Neural progenitor cell (in vitro differentiated cells): ENCODE measurements around the gene HOXA5. TPM values are rescaled to one million over a fixed set of nuclear protein-coding genes. Genes with fewer than 3 reads are reported as not detected.

ENCODE experiments used
- DNase-seq: peaks from one replicate; pipeline ENCODE4 v3.0.0-alpha.2; 2016; ENCODE audit warnings: low spot score
- H2AFZ ChIP-seq: fragments of 200-600 bp; sonication (generic); replicated peaks from 2 replicates; pipeline ENCODE4 v1.6.1; 2016; ENCODE audit warnings: antibody characterized with exemption
- H3F3A ChIP-seq: fragments of 200-600 bp; sonication (generic); 2 replicates; pipeline ENCODE4 v1.6.1; 2016; ENCODE audit warnings: antibody characterized with exemption, low read depth
- H3K27ac ChIP-seq: fragments of 200-600 bp; sonication (generic); 2 replicates; pipeline ENCODE4 v1.5.1; 2016; ENCODE audit warnings: mild to moderate bottlenecking
- H3K27me3 ChIP-seq: fragments of 200-600 bp; sonication (generic); 2 replicates; pipeline ENCODE4 v1.6.1; 2016; ENCODE audit warnings: mild to moderate bottlenecking, moderate library complexity
- H3K36me3 ChIP-seq: fragments of 200-600 bp; sonication (generic); 2 replicates; pipeline ENCODE4 v1.5.1; 2016
- H3K4me1 ChIP-seq: fragments of 200-600 bp; sonication (generic); 2 replicates; pipeline ENCODE4 v1.6.1; 2016; ENCODE audit warnings: mixed run types
- H3K4me2 ChIP-seq: fragments of 200-600 bp; sonication (generic); 2 replicates; pipeline ENCODE4 v1.6.1; 2016
- H3K4me3 ChIP-seq: fragments of 200-600 bp; sonication (generic); 2 replicates; pipeline ENCODE4 v1.5.1; 2016
- H3K79me2 ChIP-seq: fragments of 200-600 bp; sonication (generic); 2 replicates; pipeline ENCODE4 v1.6.1; 2016; ENCODE audit warnings: low read depth
- H3K9ac ChIP-seq: fragments of 200-600 bp; sonication (generic); 2 replicates; pipeline ENCODE4 v1.6.1; 2016
- H3K9me3 ChIP-seq: fragments of 200-600 bp; sonication (generic); 2 replicates; pipeline ENCODE4 v1.5.1; 2016; ENCODE audit warnings: low read depth
- H4K20me1 ChIP-seq: fragments of 200-600 bp; sonication (generic); 2 replicates; pipeline ENCODE4 v1.6.1; 2016; ENCODE audit warnings: low read depth
- H3K27ac Mint-ChIP-seq: 3 replicates; pipeline ENCODE4 v1.8.0; 2021; ENCODE audit warnings: mixed read lengths
- H3K27me3 Mint-ChIP-seq: 2 replicates; pipeline ENCODE4 v1.8.0; 2022; ENCODE audit warnings: low read depth, mild to moderate bottlenecking, inconsistent platforms, moderate library complexity, mixed read lengths; ENCODE audit not compliant: insufficient read depth
- H3K36me3 Mint-ChIP-seq: 3 replicates; pipeline ENCODE4 v1.8.0; 2021; ENCODE audit warnings: mixed read lengths
- H3K4me1 Mint-ChIP-seq: 3 replicates; pipeline ENCODE4 v1.8.0; 2021; ENCODE audit warnings: mixed read lengths
- H3K4me3 Mint-ChIP-seq: 3 replicates; pipeline ENCODE4 v1.8.0; 2021; ENCODE audit warnings: mild to moderate bottlenecking, moderate library complexity, mixed read lengths
- H3K9me3 Mint-ChIP-seq: 3 replicates; pipeline ENCODE4 v1.8.0; 2020; ENCODE audit warnings: mixed read lengths
- CTCF ChIP-seq: fragments of 200-600 bp; sonication (generic); IDR thresholded peaks from 2 replicates; pipeline ENCODE4 v1.5.1; 2017; ENCODE audit warnings: antibody characterized with exemption, mild to moderate bottlenecking
- EZH2 ChIP-seq: fragments of 200-600 bp; sonication (generic); IDR thresholded peaks from 2 replicates; pipeline ENCODE4 v1.6.1; 2017; ENCODE audit warnings: antibody characterized with exemption, mild to moderate bottlenecking, moderate library complexity
- EZH2phosphoT487 ChIP-seq: fragments of 200-600 bp; sonication (generic); IDR thresholded peaks from 2 replicates; pipeline ENCODE4 v1.6.1; 2017; ENCODE audit warnings: antibody characterized with exemption
- total RNA-seq: library from RNA; depleted of rRNA; stranded (reverse); fragments of >200 nt; gene quantifications from 2 replicates; pipeline ENCODE4 v1.2.3, GENCODE V29; 2015; ENCODE audit warnings: low replicate concordance

The HOXA5 gene
- total RNA-seq, 1 donor from 2014 or later, result not detected

GRCh38 chr7:27179030-27179429, 35.5 kb upstream of the HOXA5 start:
- Histone ChIP-seq H3K27ac (no peak overlapping the region), H3K36me3 (no peaks in the 10 kb centered on the region), H4K20me1 (peaks cover 100% of the 10 kb centered on the region), H3K79me2 (no peaks in the 10 kb centered on the region), H2AFZ (no peak overlapping the region), H3K9ac (no peak overlapping the region), H3F3A (peaks cover 15% of the 10 kb centered on the region), H3K4me3 (no peak overlapping the region), H3K4me1 (peaks cover 14% of the 10 kb centered on the region), H3K27me3 (peaks cover 100% of the 10 kb centered on the region), H3K9me3 (no peaks in the 10 kb centered on the region), H3K4me2 (no peak overlapping the region)
- no peak overlapping the region for H3K27ac Mint-ChIP-seq
- TF ChIP-seq CTCF (no peak), EZH2phosphoT487 (peak; percentile 35), EZH2 (peak; percentile 72)
- peaks cover 95% of the 10 kb centered on the region for H3K27me3 Mint-ChIP-seq
- H3K36me3 Mint-ChIP-seq, result no peaks in the 10 kb centered on the region
- H3K4me3 Mint-ChIP-seq, result peak overlapping the region; percentile 5
- no peak for DNase-seq
- peaks cover 18% of the 10 kb centered on the region for H3K9me3 Mint-ChIP-seq
- peaks cover 8% of the 10 kb centered on the region for H3K4me1 Mint-ChIP-seq

GRCh38 chr7:27178366-27178765, 34.9 kb upstream of the HOXA5 start:
- Mint-ChIP-seq H3K4me1 (peaks cover 4% of the 10 kb centered on the region), H3K27me3 (peaks cover 91% of the 10 kb centered on the region), H3K4me3 (no peak overlapping the region), H3K36me3 (no peaks in the 10 kb centered on the region), H3K9me3 (peaks cover 18% of the 10 kb centered on the region), H3K27ac (no peak overlapping the region)
- Histone ChIP-seq H3K9me3 (no peaks in the 10 kb centered on the region), H3K9ac (no peak overlapping the region), H3K79me2 (no peaks in the 10 kb centered on the region), H3K4me1 (peaks cover 7% of the 10 kb centered on the region), H3K27me3 (peaks cover 100% of the 10 kb centered on the region), H3K36me3 (no peaks in the 10 kb centered on the region), H3K4me2 (no peak overlapping the region), H3K4me3 (no peak overlapping the region), H3K27ac (no peak overlapping the region), H4K20me1 (peaks cover 100% of the 10 kb centered on the region), H3F3A (peaks cover 9% of the 10 kb centered on the region), H2AFZ (no peak overlapping the region)
- DNase-seq, result no peak
- TF ChIP-seq CTCF, result no peak
- TF ChIP-seq EZH2phosphoT487, result peak; percentile 3
- no peak for TF ChIP-seq EZH2

- no peaks in the 10 kb centered on the region for H3K79me2 ChIP-seq
- no peak overlapping the region for H3K4me2 ChIP-seq
- no peaks in the 10 kb centered on the region for H3K36me3 ChIP-seq
- no peak overlapping the region for H3K27ac Mint-ChIP-seq
- H3F3A ChIP-seq, result peaks cover 4% of the 10 kb centered on the region
- no peak overlapping the region for H3K27ac ChIP-seq
- no peak overlapping the region for H2AFZ ChIP-seq
- DNase-seq, result no peak
- H3K4me3 ChIP-seq, result no peak overlapping the region
- peaks cover 2% of the 10 kb centered on the region for H3K4me1 ChIP-seq
- H3K9me3 Mint-ChIP-seq, result peaks cover 18% of the 10 kb centered on the region
- H3K27me3 Mint-ChIP-seq, result peaks cover 88% of the 10 kb centered on the region
- peaks cover 98% of the 10 kb centered on the region for H4K20me1 ChIP-seq
- H3K9ac ChIP-seq, result no peak overlapping the region
- H3K9me3 ChIP-seq, result no peaks in the 10 kb centered on the region
- H3K4me3 Mint-ChIP-seq, result peak overlapping the region; percentile 6
- no peaks in the 10 kb centered on the region for H3K36me3 Mint-ChIP-seq
- TF ChIP-seq EZH2 (peak; percentile 56), CTCF (no peak)
- H3K4me1 Mint-ChIP-seq, result peaks cover 4% of the 10 kb centered on the region
- H3K27me3 ChIP-seq, result peaks cover 100% of the 10 kb centered on the region
These were observed 34.4 kb upstream of the HOXA5 start for GRCh38 chr7:27177795-27178320.
